HG02610 (cell line): ENCODE measurements around the gene CAAP1.
A peak's percentile ranks its signal among the peaks of the same experiment; 100 is the strongest.
"Not testable (repeated sequence)": the region's sequence is repeated elsewhere in the genome, so short reads cannot be mapped to it uniquely, and the experiment has no call there.

Source experiments
- ATAC-seq: cut with Tn5 transposase; IDR thresholded peaks from one replicate; pipeline ENCODE4 v1.9.1; 2021; ENCODE audit warnings: mild to moderate bottlenecking, moderate library complexity; ENCODE audit not compliant: unreplicated experiment

The CAAP1 gene, protein sequence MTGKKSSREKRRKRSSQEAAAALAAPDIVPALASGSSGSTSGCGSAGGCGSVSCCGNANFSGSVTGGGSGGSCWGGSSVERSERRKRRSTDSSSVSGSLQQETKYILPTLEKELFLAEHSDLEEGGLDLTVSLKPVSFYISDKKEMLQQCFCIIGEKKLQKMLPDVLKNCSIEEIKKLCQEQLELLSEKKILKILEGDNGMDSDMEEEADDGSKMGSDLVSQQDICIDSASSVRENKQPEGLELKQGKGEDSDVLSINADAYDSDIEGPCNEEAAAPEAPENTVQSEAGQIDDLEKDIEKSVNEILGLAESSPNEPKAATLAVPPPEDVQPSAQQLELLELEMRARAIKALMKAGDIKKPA

DNA sequence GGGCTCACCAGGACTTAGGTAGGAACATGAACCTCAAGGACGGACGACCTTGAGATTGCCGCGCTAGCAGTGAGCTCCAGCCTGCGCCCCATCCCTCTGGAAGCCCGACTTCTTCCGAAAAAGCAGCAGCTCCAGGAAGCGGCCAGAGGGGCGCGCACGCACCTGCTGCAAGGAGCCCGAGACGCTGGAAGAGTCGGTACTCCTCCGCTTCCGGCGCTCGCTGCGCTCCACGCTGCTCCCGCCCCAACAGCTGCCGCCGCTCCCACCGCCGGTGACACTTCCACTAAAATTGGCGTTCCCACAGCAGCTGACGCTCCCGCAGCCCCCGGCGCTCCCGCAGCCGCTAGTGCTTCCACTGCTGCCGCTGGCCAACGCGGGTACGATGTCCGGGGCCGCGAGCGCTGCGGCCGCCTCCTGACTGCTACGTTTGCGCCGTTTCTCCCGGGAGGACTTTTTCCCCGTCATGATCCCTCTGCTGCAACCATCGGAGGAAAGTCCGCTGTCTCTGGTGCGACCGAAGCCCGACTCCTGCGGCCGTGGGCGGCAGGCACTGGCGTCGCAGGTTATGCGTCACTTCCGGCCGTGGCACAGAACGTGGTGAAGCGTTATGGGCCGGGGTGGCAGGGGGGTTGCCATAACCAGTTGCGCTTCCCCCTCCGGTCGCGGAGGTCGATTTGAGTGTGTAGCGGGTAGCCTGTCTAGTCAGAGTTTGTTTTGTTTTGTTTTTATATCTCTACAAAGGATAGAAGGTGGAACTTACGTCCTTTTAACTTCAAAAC, at the start of gene CAAP1:
Gene CAAP1, minus strand, starts transcription at position 552 of the 779 bp plus-strand sequence. Its CDS starts 87 bp downstream, at position 465.
- ATAC-seq, result peak; percentile 92

DNA sequence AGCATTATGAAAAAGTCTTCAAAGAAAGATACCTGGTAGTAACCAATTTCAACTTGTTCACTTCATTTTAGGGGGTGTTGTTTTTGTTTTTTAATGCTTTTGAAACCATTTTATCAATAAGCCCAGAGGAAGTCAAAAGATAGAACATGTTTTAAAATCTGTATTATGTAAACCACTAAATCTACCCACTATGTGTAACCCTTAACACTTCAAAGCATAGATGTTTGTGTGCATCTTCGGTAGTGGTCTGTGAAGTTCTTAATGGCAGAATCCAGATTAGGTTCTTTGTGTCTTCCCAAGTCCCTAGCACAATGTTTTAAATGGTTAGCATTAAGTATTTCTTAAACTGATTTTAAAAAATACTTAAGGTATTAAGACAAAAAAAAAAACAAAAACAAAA, 48.2 kb upstream of the CAAP1 start:
- ATAC-seq, result no peak

DNA sequence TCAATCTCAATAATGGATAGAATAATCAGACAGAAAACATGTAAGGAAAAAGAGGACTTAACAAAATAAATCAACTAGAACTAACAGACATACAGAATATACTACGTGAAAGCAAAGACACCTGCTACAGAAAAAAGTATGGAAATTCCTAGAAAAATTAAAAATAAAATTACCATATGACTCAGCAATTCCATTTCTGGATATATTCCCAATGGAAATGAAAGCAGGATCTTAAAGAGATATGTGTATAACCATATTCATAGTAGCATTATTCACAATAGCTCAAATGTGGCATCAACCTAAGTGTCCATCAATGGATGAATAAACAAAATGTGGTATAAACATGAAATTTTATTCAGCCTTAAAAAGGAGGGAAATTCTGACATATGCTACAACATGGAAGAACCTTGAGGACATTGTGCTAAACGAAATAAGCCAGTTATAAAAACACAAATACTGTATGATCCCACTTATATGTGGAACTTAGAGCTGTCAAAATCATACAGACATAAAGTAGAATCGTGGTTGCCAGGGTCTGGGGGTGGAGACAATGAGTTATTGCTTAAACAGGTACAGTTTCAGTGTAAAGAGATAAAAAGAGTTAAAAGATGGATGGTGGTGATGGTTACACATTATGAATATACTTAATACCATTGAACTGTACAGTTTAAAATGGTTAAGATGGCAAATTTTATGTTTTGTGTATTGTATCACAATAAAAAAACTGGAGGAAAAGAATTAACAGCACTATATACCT, 47.5 kb upstream of the CAAP1 start:
- ATAC-seq, result no peak

DNA sequence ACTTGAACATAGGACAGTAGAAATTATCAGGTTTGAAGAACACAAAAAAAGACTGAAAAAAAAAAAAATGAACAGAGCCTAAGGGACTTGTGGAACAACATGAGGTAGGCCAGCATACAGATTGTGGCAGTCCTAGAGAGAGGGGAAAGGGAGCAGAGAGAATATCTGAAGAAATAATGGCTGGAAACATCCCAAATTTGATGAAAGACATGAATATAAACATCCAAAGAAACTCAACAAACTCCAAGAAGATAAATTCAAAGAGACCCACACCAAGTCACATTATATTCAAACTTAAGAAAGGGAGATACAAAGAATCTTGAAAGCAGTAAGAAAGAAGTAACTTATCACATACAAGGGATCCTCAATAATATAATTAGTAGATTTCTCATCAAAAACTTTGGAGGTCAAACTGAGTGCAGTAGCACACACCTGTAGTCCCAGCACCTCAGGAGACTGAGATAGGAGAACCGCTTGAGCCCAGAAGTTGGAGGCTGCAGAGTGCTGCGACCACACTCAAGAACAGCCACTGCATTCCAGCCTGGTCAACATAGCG, 45.3 kb upstream of the CAAP1 start:
- ATAC-seq, result no peak

DNA sequence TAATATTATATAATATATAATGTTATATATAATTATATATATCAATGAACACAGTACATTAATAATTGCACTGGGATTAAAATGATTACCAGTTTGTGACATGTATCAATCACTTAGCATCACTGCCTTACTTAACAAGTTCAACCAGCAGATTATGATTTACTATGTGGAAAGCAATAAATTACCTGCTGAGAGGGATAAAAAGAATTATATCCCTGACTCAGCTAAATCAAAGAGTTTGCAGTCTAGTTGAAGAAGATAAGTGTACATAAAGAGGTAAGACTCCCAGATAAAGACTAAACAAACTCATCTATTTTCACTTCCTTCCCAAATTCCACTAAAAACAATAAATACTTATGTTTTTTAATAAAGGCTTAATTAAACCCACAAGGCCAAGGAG, 43.2 kb upstream of the CAAP1 start:
- no peak for ATAC-seq

DNA sequence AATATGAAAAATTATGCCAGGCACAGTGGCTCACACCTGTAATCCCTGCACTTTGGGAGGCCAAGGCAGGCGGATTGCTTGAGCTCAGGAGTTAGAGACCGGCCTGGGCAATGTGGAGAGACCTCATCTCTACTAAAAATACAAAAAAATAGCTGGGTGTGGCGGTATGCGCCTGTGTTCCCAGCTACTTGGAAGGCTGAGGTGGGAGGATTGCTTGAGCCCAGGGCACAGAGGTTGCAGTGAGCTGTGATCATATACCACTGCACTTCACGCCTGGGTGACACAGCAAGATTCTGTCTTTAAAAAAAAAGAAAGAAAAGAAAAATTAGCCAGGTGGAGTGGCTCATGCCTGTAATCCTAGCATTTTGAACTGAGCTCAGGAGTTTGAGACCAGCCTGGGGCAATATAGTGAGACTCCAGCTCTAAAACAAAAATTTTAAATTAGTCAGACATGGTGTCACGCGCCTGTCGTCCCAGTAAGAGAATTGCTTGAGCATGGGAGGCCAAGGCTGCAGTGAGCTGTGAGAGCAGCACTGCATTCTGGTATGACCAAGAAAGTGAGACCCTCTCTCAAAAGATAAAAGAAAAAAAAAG, 36.4 kb upstream of the CAAP1 start:
- ATAC-seq, result no peak

DNA sequence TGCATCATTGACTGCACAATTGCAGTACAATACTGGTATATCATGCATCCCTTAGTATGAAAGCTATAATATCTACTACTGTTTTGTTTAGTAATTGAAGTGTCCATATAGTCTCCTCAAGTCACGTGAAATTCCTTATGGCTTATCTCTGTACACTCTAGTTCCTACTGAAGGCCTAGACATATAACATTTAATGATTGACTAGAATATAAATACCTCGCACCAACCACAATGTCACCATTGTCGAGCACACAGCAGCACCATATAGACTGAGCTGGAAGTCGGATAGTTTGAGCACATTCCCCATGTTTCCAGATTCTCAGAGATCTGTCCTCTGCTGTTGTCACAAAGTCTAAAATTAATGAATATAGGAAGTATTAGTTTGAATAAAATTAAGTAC, 33.0 kb upstream of the CAAP1 start:
- no peak for ATAC-seq

DNA sequence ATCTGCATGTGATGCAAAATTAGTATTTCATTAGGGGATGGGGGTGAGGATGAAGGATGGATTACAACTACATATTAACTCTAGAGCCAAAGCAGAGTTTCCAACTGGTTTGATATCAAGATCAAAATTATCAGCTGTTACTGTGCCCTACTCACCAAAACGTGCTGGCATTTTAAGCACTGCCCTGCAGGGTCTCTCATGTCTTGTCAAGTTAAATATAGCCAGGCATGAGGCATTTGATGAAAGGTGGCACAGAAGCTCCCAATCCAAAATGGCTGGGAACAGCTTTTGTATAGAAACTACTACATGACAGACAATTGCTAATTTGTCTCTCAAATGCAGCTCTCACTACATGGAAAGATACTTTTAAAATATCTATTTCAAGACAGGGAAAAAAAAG, 27.1 kb upstream of the CAAP1 start:
- ATAC-seq, result no peak

DNA sequence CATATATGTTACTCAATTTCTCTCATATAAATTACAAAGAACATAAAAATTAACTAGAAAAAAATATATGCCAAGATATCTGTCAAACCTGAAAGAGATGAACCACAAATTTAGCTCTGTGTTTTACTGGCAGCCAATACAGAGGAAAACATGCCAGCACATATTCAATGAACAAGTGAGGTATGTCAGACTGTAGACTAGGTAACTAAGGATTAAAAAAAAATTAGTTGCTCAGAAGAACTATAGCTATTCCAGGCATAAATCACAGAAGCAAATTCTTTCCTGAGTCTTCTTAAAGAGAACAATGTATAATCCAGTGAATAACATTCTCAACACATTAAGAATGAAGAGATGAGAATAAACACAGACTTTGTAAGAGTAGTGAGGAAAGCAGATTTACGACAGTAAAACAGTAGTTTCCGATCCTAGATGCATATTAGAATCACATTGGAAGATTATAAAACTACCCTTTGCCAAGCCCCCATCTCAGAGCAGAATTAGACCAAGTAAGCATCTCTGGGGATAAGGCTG, 20.6 kb upstream of the CAAP1 start:
- ATAC-seq, result no peak

DNA sequence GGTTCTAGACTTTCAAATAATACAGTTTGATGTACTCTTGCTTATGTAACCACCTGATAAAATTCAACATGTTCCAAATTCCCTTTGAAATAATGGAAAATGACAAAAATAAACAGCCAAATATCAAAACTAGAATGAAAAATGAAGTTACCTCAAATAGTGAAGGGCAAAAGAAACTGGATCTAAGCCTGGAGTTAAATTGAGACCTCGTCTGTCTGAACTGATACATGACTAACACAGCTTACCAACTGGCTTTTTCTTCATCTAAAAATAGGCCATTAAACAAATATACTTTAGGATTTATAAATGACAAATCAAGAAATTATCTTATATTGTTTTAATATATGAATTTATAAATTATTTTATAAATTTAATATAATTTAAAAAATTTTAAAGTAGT, 12.1 kb upstream of the CAAP1 start:
- no peak for ATAC-seq

DNA sequence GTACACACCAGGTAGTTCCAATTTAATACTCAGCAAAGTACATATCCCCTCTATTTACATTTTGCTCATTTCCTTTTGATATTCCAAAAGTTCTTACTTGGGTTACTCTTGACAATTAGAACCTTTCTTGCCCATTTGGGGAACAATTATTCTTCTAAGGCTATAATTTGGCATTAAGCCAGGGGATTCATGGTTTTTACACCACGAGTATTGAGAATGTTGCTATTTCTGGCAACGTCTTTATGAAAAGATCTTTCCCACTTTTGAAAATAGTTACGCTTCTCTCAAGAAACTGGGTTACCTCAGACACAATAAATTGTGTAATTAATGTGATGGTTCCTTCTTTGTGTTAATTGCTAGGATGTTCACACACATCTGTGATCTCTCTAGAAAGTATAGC, 11.5 kb upstream of the CAAP1 start:
- ATAC-seq, result no peak

DNA sequence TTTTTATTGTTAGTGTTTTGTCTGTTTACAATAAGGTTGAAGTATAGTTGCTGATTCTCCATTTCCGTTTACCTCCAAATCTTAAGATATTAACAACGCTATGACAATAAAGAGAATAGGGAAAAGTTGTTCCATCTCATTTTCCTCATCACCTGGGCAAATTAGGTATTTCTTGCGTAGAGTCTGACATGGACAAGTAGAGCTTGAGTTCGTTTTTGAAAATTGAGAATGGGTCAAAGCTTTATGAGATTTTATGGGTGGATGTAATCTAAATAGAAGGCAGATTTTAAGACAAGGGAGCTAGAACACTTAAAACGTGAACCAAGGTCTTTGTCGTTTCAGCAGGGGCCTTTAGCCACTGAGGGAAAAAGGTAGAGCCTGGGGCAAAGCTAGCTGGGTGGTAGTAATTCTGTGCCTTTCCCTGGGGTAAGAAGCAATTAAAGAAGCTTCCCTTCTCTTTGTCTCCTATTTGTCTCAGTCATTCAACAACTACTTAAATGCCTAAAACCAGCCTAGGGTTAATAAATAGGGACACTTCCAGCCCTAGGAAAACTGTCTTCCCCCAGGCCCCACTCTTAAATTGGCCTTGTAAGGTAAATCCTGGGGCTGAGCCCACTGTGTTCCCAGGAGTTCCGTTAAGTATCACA, 551 bp upstream of the CAAP1 start:
- ATAC-seq, result no peak

DNA sequence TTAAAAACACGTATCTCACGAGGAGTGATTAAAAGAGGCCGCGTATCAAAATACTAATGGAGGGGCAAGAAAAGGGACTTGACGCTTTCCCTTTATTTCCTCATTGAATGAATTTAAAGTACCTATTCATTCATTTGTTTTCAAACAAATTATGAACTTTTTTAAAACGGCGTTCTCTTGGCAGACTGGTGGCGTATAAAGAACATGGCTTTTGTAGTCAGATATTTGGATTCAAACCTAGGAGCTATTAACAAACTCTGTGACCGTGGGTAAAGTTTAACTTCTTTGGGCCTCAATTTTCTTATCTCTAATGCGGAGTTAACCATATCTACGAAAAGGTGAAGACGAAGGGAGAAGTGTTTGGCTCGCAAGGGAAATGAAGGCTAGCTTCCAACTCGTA, 876 bp downstream of the CAAP1 start:
- ATAC-seq, result no peak

DNA sequence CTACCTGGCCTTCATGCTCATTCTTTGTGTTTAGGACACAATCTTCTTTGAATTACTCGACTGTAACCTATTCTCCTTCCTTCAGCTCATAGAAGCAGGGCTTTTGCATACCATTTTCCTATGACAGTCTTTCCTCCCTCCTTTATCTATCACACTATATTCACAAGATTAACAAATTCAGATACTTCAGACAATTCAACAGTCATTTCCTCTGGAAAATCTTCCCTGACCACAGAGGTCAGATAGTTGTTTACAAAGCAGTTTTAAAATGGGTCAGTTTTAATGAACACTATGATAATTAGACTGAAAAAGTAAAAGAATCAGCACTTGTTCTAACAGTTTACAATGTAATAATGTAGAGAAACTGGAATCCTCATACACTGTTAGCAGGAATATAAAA, 4.3 kb downstream of the CAAP1 start:
- no peak for ATAC-seq

DNA sequence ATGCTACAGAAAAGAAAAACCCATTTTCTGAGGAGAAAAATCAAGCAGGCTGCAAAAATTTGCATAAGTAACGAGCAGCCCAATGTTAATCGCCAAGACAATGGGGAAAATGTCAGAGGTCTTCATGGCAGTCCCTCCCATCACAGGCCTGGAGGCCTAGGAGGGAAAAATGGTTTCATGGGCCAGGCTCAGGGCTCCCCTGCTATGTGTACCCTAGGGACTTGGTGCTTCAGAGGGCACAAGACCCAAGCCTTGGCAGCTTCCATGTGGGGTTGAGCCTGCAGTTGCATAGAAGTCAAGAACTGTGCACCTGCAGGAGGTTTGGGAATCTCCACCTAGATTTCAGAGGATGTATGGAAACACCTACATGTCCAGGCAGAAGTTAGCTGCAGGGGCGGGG, 10.4 kb downstream of the CAAP1 start:
- no peak for ATAC-seq

DNA sequence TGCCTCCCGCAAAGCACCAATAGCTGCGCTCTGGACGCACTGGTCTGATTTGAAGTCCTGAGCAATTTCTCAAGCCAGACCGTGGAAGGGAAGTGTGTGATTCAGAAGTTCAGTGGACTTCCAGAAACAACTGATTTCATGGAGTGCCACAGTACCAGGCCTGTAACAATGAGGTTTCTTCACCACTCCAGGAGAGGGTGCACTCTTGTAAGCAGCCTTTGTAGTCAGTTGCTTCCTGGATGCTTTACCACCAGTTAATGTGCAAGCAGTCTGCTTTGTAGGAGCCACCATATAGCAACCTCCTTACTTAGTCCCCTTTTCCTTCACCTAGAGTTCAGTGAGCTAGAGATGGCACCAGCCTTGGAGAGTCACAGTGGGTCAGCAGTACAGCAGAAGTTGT, 12.3 kb downstream of the CAAP1 start:
- no peak for ATAC-seq

DNA sequence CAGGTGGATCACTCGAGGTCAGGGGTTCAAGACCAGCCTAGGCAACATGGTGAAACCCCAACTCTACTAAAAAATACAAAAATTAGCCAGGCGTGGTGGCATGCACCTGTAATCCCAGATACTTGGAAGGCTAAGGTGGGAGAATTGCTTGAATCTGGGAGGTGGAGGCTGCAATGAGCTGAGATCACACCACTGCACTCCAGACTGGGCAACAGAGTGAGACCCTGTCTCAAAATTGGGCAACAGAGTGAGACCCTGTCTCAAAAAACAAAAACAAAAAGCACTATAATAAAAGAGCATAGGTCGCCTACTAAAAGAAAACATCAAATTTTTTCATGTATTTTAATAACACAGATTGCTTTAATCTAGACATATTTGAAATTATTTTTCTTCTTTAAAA, 17.4 kb downstream of the CAAP1 start:
- ATAC-seq, result not testable (repeated sequence)

DNA sequence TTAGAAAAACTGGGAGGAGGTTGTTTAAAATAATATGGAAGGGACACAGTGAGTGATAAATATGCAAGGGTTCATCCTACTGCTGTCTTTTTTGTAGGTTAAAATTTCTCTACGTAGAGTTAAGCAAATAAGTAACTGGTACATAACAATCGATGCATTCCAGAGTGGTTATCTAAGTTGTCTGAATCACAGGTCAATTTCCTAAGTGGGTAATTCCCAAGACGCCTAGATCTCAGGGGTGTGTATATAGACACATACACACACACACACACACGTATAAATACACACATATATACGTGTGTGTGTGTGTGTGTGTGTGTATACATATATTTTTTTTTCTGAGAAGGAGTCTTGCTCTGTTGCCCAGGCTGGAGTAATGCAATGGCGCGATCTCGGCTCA, 22.3 kb downstream of the CAAP1 start:
- ATAC-seq, result no peak

DNA sequence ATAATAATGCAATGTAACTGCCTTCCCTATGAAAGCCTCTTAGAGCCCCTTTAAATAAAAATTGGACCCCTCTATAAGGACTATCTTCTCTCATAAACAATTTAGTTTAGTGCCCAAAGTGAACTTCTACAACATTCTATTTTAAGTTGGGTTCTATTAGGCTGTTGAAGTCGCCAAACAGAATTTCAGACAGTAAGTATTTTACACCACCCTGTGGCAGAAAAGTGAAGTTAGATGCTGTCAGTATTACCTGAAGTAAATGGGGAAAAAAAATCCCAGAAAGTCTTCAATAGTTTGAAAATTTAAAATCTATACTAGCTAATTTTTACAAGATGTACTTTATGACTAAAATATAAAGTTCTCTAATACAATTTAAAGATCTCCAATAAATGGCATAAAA, 29.5 kb downstream of the CAAP1 start:
- ATAC-seq, result no peak

DNA sequence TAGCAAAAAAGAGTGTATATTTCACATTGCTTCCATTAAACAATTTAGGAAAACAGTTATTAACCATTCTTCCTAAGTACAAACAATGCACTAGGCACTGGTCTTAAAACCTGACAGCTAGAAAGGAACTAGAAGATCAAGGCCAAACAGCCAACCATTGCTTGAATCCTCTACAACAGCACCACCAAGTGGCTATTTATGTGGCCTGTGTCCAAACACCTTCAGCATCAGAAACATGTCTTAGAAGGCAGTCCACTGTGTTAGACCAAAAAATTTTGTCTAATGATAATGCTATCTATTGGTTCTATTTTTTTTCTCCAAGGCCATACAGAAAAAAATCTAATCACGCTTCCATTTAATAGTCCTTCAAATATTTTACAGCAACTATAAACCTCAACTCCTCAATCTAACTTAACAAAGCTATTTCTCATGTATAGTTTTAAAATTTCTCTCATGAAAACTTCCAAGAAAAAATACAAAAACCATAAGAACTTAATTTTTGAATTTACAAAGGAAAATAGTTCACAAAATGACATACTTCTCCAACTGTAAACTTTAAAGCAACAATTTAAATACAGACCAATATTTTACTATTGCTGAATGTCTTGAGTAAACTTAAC, 36.1 kb downstream of the CAAP1 start:
- peak; percentile 65 for ATAC-seq
